ENCODE data around the gene SARDH.

The SARDH gene

DNA sequence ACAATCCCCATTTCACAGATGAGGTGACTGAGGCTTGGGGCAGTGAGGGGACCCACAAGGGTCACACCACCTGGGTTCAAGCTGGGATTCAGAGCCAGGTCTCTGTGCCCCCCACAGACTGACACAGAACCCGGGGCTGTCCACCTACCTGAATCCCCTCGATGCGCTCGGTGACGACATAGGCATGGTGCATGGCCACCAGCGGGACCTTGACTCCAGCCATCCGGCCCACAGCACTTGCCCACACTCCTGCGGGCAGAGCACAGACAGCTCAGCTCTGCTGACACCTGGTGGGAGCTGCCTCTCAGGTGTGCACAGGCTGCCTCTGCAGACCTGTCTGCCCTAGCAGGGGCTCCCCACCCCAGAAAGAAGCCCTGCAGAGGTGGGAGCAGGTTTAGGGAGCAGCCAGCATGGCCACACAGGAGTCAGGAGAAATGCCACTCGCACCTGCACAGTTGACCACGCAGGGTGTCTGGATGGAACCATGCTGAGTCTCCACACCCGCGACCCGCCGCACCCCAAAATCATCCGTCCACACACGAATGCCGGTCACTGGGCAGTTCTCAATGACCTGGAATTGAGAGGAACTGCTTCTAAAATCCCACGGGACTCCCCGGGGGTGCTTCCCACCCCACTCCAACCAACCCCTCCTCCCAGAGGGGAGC is 8.4 kb downstream of the SARDH start:
- Histone ChIP-seq H3K36me3 (ENCODE audit: control insufficient read depth, insufficient read depth, low read length) (no peaks in the 10 kb centered on the region), H3K27me3 (ENCODE audit: control insufficient read depth, insufficient read depth, low read length) (no peaks in the 10 kb centered on the region; the same call in 1 of the 2 replicates)

DNA sequence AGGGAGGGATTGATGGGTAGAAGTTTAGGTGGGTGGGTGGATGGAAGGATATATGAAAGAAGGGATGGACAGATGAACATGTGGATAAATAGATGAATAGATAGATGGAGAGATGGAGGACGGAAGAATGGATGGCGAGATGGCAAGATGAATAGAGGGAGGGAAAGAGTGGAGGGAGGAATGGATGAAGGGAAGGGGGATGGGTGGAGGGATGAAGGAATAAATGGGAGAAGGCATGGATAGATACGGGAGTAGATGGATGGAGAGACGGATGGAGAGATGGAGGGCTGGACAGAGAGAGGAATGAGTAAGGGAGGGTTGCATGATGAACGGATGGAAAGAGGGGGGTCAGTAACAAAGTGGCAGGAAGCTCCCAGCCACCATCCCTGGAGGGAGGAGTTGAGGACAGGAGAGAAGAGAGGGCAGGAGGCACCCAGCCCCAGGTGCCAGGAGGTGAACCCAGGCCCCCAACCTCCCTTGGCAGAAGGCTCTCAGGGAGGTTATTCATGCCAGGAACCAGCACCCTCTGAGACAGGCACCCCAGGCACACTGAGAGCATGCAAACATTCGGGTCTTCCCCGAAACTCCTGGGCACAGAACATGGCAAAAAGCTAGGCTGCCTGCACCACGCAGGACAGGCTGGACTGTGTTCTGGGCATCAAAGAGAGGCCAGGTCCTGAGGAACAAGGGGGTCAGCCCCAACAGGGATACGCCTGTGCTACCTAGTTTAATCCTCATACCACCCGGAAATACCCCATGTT is 9.1 kb downstream of the SARDH start:
- Histone ChIP-seq H3K4me3 (ENCODE audit: low read depth, low read length) (no peak overlapping the region), H3K36me3 (ENCODE audit: control insufficient read depth, insufficient read depth, low read length) (no peaks in the 10 kb centered on the region), H3K27me3 (ENCODE audit: control insufficient read depth, insufficient read depth, low read length) (no peaks in the 10 kb centered on the region; the same call in 1 of the 2 replicates), H3K27ac (ENCODE audit: low read depth, low read length) (no peak overlapping the region), H3K4me1 (ENCODE audit: control insufficient read depth, insufficient read depth, low read length) (no peaks in the 10 kb centered on the region), H3K9ac (ENCODE audit: low read length) (no peak overlapping the region), H3K9me3 (ENCODE audit: control insufficient read depth, insufficient read depth, low read depth, low read length) (no peaks in the 10 kb centered on the region)

More for the DNA sequence above, 8.4 kb downstream of the SARDH start:
- H3K4me1 ChIP-seq (ENCODE audit: control insufficient read depth, insufficient read depth, low read length), result peaks cover 2% of the 10 kb centered on the region
- no peak overlapping the region for H3K27ac ChIP-seq (ENCODE audit: low read depth, low read length)
- no peak overlapping the region for H3K9ac ChIP-seq (ENCODE audit: low read length)
- H3K4me3 ChIP-seq (ENCODE audit: low read depth, low read length), result no peak overlapping the region
- no peaks in the 10 kb centered on the region for H3K9me3 ChIP-seq (ENCODE audit: control insufficient read depth, insufficient read depth, low read depth, low read length)

DNA sequence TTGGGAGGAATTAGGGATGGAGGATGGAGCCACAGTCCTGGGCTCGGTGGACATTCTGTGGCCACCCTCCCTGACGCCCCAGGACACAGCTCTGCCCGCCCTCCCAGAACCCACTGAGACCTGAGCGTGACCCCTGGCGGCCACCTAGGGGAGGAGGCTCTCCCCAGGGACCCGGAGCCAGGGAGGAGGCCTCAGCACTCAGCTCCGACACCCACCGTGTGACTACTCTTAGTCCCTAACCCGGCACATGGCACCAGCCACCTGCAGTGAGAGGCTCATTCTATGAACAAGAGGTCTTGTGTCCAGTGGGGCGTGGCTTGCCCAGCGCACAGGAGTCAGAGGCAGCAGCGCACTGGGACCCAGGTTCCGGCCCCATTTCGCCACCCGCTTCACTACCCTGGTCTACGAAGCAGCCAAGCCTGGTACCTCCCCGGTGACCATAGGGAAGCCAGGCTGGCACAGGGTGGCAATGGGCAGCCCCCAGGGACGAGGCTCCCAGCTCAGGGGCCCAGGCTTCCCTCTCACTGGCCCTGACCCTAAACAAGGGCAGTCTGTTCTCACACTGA is 10.2 kb downstream of the SARDH start:
- Histone ChIP-seq H3K9ac (ENCODE audit: low read length) (no peak overlapping the region), H3K4me3 (ENCODE audit: low read depth, low read length) (no peak overlapping the region), H3K27ac (ENCODE audit: low read depth, low read length) (no peak overlapping the region), H3K9me3 (ENCODE audit: control insufficient read depth, insufficient read depth, low read depth, low read length) (no peaks in the 10 kb centered on the region), H3K4me1 (ENCODE audit: control insufficient read depth, insufficient read depth, low read length) (no peaks in the 10 kb centered on the region), H3K27me3 (ENCODE audit: control insufficient read depth, insufficient read depth, low read length) (no peaks in the 10 kb centered on the region; the same call in 1 of the 2 replicates), H3K36me3 (ENCODE audit: control insufficient read depth, insufficient read depth, low read length) (no peaks in the 10 kb centered on the region)

DNA sequence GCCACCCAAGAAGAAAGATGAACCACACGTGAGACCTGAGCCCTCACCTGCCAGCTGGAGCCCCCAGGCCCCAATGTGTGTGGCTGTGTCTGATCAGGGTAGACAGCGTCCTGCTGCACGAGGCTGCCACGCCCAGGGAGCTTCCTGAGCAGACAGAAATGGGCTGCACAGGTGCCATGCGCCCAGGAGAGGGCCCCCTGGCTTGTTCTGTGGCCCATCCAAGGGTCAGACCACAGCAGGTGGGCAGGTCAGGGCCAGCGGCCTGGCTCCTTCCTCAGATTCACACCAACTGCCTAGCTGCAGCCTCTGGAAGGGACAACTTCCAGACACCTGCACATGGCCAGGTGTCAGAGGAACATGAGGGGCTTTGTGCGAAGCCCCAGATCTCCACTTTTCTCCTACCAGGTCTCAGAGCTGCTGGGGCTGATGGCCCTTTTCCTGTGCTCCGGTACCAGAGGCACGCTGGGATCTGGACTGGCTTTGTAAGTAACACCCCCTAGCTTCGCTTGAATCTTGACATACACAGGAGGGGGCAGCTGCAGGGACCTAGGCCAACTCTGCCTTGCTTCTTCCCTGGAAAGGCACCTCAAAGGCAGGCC is 10.8 kb downstream of the SARDH start:
- Histone ChIP-seq H3K4me1 (ENCODE audit: control insufficient read depth, insufficient read depth, low read length) (no peaks in the 10 kb centered on the region), H3K36me3 (ENCODE audit: control insufficient read depth, insufficient read depth, low read length) (no peaks in the 10 kb centered on the region), H3K9me3 (ENCODE audit: control insufficient read depth, insufficient read depth, low read depth, low read length) (no peaks in the 10 kb centered on the region), H3K27ac (ENCODE audit: low read depth, low read length) (no peak overlapping the region), H3K4me3 (ENCODE audit: low read depth, low read length) (no peak overlapping the region), H3K27me3 (ENCODE audit: control insufficient read depth, insufficient read depth, low read length) (no peaks in the 10 kb centered on the region; the same call in 1 of the 2 replicates), H3K9ac (ENCODE audit: low read length) (no peak overlapping the region)

DNA sequence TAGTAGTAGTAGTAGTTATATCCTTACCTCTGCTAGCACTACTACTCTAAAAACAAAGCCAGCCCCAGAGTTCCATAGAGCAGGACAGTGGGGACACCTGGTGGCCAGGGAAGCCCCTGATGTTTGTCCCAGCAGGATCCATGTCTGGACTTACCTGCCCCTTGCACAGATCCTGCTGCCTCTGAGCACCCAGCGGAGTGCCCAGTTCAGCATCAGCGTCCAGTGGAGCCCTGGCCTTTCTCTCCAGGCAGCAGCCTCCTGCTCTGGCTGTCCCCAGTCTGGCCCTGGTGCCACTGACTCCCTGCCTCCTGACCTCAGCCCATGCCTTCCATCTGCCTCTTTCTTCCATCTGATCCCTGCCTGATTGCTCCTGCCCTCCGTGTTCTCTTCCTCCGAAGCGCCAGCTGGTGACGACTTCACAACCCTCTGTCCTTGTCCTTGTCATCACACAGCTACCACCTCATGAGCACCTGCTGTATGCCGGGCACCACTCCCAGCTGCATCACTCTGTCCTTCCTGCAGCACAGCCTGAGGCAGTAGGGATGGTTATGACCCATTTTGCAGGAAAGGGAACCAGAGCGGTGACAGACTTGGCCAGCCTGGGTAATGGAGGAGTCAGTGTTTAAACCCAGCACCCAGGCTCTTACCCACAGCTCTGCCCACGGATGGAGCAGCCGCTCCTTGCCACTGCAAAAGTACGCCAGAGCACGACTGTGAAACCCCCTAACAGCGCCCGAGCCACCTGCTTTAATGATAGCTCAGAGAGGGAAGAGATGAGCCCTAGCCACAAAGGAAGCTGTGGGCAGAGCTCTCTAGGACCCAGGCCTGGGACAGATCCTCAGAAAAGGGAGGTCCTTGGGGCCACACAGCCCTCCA is 11.5 kb downstream of the SARDH start:
- H3K27me3 ChIP-seq (ENCODE audit: control insufficient read depth, insufficient read depth, low read length), result no peaks in the 10 kb centered on the region; the same call in 1 of the 2 replicates
- no peaks in the 10 kb centered on the region for H3K4me1 ChIP-seq (ENCODE audit: control insufficient read depth, insufficient read depth, low read length)
- H3K36me3 ChIP-seq (ENCODE audit: control insufficient read depth, insufficient read depth, low read length), result no peaks in the 10 kb centered on the region
- no peaks in the 10 kb centered on the region for H3K9me3 ChIP-seq (ENCODE audit: control insufficient read depth, insufficient read depth, low read depth, low read length)
- H3K9ac ChIP-seq (ENCODE audit: low read length), result no peak overlapping the region
- H3K4me3 ChIP-seq (ENCODE audit: low read depth, low read length), result no peak overlapping the region
- no peak overlapping the region for H3K27ac ChIP-seq (ENCODE audit: low read depth, low read length)

DNA sequence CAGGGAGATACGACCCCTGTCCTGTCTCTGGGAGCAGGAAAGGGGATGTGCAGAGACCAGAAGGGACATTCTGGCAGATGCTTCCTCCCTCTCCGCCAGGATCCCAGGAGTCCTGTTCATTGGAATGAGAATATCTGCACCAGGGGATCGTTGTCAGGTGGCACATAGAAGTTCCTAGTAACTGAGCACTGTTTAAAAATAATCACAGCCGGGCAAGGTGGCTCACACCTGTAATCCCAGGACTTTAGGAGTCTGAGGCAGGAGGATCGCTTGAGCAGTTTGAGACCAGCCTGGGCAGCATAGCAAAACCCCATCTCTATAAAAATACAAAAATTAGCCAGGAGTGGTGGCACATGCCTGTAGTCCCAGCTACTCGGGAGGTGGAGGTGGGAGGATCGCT is 12.3 kb downstream of the SARDH start:
- Histone ChIP-seq H3K27me3 (ENCODE audit: control insufficient read depth, insufficient read depth, low read length) (no peaks in the 10 kb centered on the region; the same call in 1 of the 2 replicates), H3K36me3 (ENCODE audit: control insufficient read depth, insufficient read depth, low read length) (no peaks in the 10 kb centered on the region), H3K27ac (ENCODE audit: low read depth, low read length) (no peak overlapping the region), H3K4me1 (ENCODE audit: control insufficient read depth, insufficient read depth, low read length) (no peaks in the 10 kb centered on the region), H3K9ac (ENCODE audit: low read length) (no peak overlapping the region), H3K4me3 (ENCODE audit: low read depth, low read length) (no peak overlapping the region), H3K9me3 (ENCODE audit: control insufficient read depth, insufficient read depth, low read depth, low read length) (no peaks in the 10 kb centered on the region; the same call in 1 of the 2 replicates)

DNA sequence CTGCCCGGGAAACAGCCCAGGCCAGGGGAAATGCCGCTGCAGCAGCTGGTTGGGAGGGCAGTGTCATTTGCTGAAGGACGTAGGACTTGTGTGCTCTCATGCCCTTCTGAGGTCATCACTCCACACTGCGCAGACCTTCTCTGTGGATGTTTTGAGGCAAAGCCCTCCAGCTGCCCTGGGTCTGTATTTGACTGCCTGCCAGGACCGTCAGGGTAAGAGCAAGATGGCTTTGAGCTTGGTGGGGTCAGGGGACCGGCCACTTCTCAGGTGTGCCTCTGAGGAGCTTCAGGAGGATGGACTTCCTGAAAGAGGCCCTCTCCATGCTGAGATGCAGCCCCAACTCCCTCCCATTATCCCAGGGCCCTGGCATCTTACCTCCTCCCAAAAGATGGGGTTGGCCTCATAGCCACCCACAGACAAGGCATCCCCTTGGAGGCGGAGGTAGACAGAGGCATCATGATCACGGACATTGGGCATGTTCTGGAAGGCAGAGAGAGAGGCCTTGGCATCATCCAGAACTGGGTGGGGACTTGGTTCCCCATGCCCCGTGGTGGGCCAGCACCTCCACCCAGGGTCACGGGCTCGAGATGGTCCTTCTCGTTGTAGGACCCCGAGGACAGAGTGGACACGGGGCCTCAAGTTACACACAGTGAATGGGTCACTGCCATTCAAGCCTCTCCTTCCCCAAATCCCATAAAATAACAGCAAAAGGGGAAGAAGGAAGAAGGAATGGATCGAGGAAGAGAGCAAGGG is 19.4 kb downstream of the SARDH start:
- Histone ChIP-seq H3K4me3 (ENCODE audit: low read depth, low read length) (no peak overlapping the region), H3K27me3 (ENCODE audit: control insufficient read depth, insufficient read depth, low read length) (no peaks in the 10 kb centered on the region), H3K27ac (ENCODE audit: low read depth, low read length) (no peak overlapping the region), H3K9ac (ENCODE audit: low read length) (no peak overlapping the region), H3K9me3 (ENCODE audit: control insufficient read depth, insufficient read depth, low read depth, low read length) (no peaks in the 10 kb centered on the region; the same call in 1 of the 2 replicates), H3K4me1 (ENCODE audit: control insufficient read depth, insufficient read depth, low read length) (peaks cover 24% of the 10 kb centered on the region), H3K36me3 (ENCODE audit: control insufficient read depth, insufficient read depth, low read length) (no peaks in the 10 kb centered on the region)

DNA sequence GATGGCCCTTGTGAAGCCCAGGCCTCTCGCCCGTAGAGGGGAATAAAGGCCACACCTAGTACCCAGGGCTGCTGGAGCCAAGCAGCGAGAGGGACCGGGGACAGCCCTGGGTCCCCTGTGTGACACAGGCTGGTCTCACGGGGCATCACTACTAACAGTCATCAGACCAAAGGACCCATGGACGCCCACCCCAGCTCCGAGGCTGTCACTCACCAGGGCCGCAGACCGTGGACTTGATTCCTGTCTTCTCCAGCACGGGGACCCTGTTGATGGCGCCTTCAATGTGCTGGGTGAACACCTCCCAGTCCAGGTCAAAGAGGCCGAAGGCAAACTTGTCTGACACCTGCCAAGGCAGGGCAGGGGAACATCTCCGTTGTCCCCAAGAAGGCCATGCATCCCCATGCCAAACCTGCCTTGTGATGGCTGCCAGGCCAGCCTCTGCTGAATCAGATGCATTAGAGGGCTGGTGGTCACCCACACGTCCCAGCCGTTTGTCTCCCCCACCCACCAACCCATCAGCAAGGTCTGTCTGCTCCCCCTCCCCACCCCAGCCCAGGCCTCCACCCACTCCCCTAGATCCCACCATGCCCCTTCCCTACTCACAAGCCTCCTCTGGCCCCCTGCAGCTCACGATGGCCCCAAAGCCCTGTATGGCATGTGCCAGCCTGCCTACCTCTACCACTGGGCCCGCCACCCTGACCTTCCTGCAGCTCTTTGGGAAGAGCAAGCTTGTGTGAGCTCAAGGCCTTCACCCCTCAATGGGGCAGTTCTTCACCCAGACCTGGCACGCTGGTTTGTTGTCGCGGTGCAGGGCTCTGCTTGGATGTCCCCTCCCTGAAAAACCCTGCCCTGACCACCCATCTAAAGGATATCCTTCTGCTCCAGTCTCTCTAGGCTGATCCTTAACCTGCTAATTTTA is 20.8 kb downstream of the SARDH start:
- H3K9ac ChIP-seq (ENCODE audit: low read length), result no peak overlapping the region
- no peaks in the 10 kb centered on the region for H3K27me3 ChIP-seq (ENCODE audit: control insufficient read depth, insufficient read depth, low read length)

DNA sequence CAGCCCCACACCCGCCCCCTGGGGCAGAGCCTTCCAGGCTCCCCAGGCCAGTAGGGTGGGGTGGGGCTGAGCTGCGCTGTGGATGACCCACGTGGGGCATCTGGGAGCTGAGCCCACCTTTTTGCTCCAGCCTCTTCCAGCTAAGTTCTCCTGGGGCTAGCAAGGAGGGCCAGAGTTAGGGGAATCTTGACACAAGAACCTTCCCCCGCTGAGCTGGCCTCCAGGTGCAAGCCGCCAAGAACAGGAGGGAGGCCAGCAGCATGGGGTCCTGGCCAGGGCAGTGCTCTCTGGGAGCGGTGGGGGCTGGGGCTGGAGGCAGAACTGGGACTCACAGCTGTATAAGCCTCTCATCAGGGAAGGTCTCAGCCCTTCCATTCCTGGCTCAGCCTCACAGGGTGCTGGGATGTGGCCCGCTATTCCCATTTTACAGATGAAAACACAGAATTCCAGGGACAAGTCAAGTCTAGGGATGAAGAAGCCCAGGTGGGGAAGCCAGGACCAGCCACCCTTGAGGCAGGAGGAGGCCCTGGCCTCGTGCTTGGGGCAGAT is 21.5 kb downstream of the SARDH start:
- no peak overlapping the region; the same call in 1 of the 2 replicates for H3K27ac ChIP-seq (ENCODE audit: low read depth, low read length)
- no peaks in the 10 kb centered on the region for H3K27me3 ChIP-seq (ENCODE audit: control insufficient read depth, insufficient read depth, low read length)
- H3K9ac ChIP-seq (ENCODE audit: low read length), result no peak overlapping the region
- no peaks in the 10 kb centered on the region for H3K36me3 ChIP-seq (ENCODE audit: control insufficient read depth, insufficient read depth, low read length)
- no peaks in the 10 kb centered on the region; the same call in 1 of the 2 replicates for H3K9me3 ChIP-seq (ENCODE audit: control insufficient read depth, insufficient read depth, low read depth, low read length)
- H3K4me1 ChIP-seq (ENCODE audit: control insufficient read depth, insufficient read depth, low read length), result peaks cover 32% of the 10 kb centered on the region
- H3K4me3 ChIP-seq (ENCODE audit: low read depth, low read length), result no peak overlapping the region

More for the DNA sequence above, 20.8 kb downstream of the SARDH start:
- no peaks in the 10 kb centered on the region; the same call in 1 of the 2 replicates for H3K9me3 ChIP-seq (ENCODE audit: control insufficient read depth, insufficient read depth, low read depth, low read length)
- no peak overlapping the region for H3K27ac ChIP-seq (ENCODE audit: low read depth, low read length)
- H3K4me1 ChIP-seq (ENCODE audit: control insufficient read depth, insufficient read depth, low read length), result peaks cover 32% of the 10 kb centered on the region
- no peak overlapping the region for H3K4me3 ChIP-seq (ENCODE audit: low read depth, low read length)
- no peaks in the 10 kb centered on the region for H3K36me3 ChIP-seq (ENCODE audit: control insufficient read depth, insufficient read depth, low read length)

Data from HUES6 (cell line).